Mucosa of rectum (tissue), 2 donors: ENCODE results near the gene EIF1AX.

Experiments
- H3K27ac ChIP-seq, 2 donors: one replicate each; pipeline ENCODE4 v1.7.0; 2013; ENCODE audit warnings: inconsistent platforms in 2 of 2, low read depth in 2 of 2, low read length in 2 of 2
- H3K27me3 ChIP-seq, 2 donors: one replicate each; pipeline ENCODE4 v1.7.0; 2013; ENCODE audit warnings: low read length in 2 of 2; ENCODE audit not compliant: control insufficient read depth in 2 of 2, insufficient read depth in 2 of 2
- H3K36me3 ChIP-seq, 2 donors: one replicate each; pipeline ENCODE4 v1.7.0; 2013; ENCODE audit warnings: low read length in 2 of 2; ENCODE audit not compliant: control insufficient read depth in 2 of 2, insufficient read depth in 2 of 2
- H3K4me1 ChIP-seq, 2 donors: one replicate each; pipeline ENCODE4 v1.7.0; 2013; ENCODE audit warnings: low read length in 2 of 2, mild to moderate bottlenecking in 1 of 2; ENCODE audit not compliant: control insufficient read depth in 2 of 2, insufficient read depth in 2 of 2
- H3K4me3 ChIP-seq, 2 donors: one replicate each; pipeline ENCODE4 v1.7.0; 2013; ENCODE audit warnings: low read length in 2 of 2
- H3K9ac ChIP-seq, 2 donors: one replicate each; pipeline ENCODE4 v1.7.0; 2013; ENCODE audit warnings: low read length in 2 of 2, low read depth in 1 of 2, mild to moderate bottlenecking in 1 of 2
- H3K9me3 ChIP-seq, 2 donors: one replicate each; pipeline ENCODE4 v1.7.0; 2013; ENCODE audit warnings: low read length in 2 of 2; ENCODE audit not compliant: control insufficient read depth in 2 of 2
- donor health status: healthy.
- donor health status: Normal muscosa, but diverticular disease.

The EIF1AX gene

GRCh38 chrX:20111271-20111670 is 30.4 kb downstream of the EIF1AX start:
- Histone ChIP-seq H3K9ac (no peak overlapping the region), H3K36me3 (no peaks in the 10 kb centered on the region), H3K27ac (no peak overlapping the region), H3K4me1 (no peaks in the 10 kb centered on the region), H3K9me3 (no peaks in the 10 kb centered on the region), H3K4me3 (no peak overlapping the region), H3K27me3 (peaks cover 0 to 5% of the 10 kb centered on the region in 2 donors)

- Histone ChIP-seq H3K4me1 (no peaks in the 10 kb centered on the region), H3K9me3 (no peaks in the 10 kb centered on the region), H3K27me3 (peaks cover 0 to 4% of the 10 kb centered on the region in 2 donors), H3K36me3 (no peaks in the 10 kb centered on the region), H3K4me3 (no peak overlapping the region), H3K9ac (no peak overlapping the region), H3K27ac (no peak overlapping the region)
Measured at GRCh38 chrX:20101934-20102581, 39.6 kb downstream of the EIF1AX start.

- H3K9ac ChIP-seq: no peak overlapping the region
- peaks cover 0 to 2% of the 10 kb centered on the region in 2 donors for H3K27me3 ChIP-seq
- no peak overlapping the region for H3K27ac ChIP-seq
- H3K4me3 ChIP-seq: no peak overlapping the region
- H3K4me1 ChIP-seq: no peaks in the 10 kb centered on the region
- H3K9me3 ChIP-seq: no peaks in the 10 kb centered on the region
- no peaks in the 10 kb centered on the region for H3K36me3 ChIP-seq
Measured at GRCh38 chrX:20091499-20091898, 50.1 kb downstream of the EIF1AX start.

GRCh38 chrX:20089845-20090244 is 51.8 kb downstream of the EIF1AX start:
- no peaks in the 10 kb centered on the region for H3K36me3 ChIP-seq
- peaks cover 2 to 3% of the 10 kb centered on the region in 2 donors for H3K27me3 ChIP-seq
- no peak overlapping the region for H3K4me3 ChIP-seq
- H3K4me1 ChIP-seq: no peaks in the 10 kb centered on the region
- H3K27ac ChIP-seq: no peak overlapping the region
- H3K9me3 ChIP-seq: no peaks in the 10 kb centered on the region
- no peak overlapping the region for H3K9ac ChIP-seq

- H3K27ac ChIP-seq: no peak overlapping the region
- H3K27me3 ChIP-seq: peaks cover 0 to 5% of the 10 kb centered on the region in 2 donors
- no peaks in the 10 kb centered on the region for H3K4me1 ChIP-seq
- no peak overlapping the region for H3K4me3 ChIP-seq
- H3K9ac ChIP-seq: no peak overlapping the region
- no peaks in the 10 kb centered on the region for H3K36me3 ChIP-seq
- no peaks in the 10 kb centered on the region for H3K9me3 ChIP-seq
Measured at GRCh38 chrX:20080277-20080676, 61.4 kb downstream of the EIF1AX start.
